ENCODE data around the gene URM1. TPM values are rescaled to one million over a fixed set of nuclear protein-coding genes. Genes with fewer than 3 reads are reported as not detected.

Gene URM1
- total RNA-seq, 1 experiment from 2014 or later: 77.5 TPM

DNA sequence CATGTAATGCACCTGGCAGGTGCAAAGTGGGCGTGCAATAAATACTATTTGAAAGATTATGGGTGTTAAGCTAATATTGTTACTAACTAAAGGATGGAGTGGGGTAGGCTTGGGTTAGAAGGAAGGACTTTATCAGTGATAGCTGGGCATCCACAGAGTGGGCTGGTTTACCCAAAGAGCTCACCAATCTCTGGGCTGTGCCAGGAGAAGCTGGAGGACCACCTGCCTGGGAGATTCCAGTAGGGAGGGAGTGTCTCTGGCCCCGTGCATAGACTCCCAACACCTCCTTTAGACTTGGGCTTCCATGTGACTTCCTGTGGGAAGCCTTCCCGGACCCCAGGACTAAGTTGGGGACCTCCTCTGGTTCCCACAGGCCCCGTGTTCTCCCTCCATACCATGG lies 5.6 kb upstream of the URM1 start:
- peak overlapping the region; percentile 51 for H3K4me3 ChIP-seq
- no peak for DNase-seq
- H3K27me3 ChIP-seq: no peaks in the 10 kb centered on the region
- H3K9me3 ChIP-seq (replicated peaks): no peaks in the 10 kb centered on the region
- H3K4me1 ChIP-seq: peaks cover 25% of the 10 kb centered on the region; the same call in 1 of the 2 replicates
- peak overlapping the region; percentile 70 for H3K27ac ChIP-seq
- no peaks in the 10 kb centered on the region for H3K36me3 ChIP-seq

DNA sequence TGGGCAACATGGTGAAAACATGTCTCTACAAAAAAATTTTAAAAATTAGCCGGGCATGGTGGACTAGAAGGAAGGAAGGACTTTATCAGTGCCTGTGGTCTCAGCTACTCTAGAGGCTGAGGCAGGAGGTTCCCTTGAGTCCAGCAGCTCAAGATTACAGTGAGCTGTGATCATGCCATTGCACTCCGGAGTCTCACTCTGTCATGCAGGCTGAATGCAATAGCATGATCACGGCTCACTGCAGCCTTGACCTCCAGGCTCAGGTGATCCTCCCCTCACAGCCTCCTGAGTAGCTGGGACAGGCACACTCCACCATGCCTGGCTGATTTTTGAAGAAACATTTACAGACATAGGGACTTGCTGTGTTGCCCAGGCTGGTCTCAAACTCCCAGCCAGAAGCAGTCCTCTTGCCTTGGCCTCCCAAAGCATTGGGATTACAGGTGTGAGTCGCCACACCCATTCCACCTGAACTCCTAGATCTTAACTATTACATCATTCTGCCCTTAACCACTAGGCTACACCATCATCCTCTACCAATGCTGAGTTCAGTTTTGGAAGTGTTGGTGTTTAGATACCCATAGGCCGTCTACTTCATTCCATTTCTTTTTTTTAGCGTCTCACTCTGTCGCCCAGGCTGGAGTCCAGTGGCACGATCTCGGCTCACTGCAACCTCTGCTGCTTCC lies 2.0 kb upstream of the URM1 start:
- Histone ChIP-seq H3K4me3 (no peak overlapping the region), H3K9me3 (replicated peaks) (no peaks in the 10 kb centered on the region), H3K27me3 (no peaks in the 10 kb centered on the region), H3K36me3 (0 out of 2 replicates have a peak, but pooled peaks cover 3% of the 10 kb centered on the region), H3K27ac (no peak overlapping the region), H3K4me1 (peaks cover 4% of the 10 kb centered on the region; the same call in 1 of the 2 replicates)
- no peak for DNase-seq

DNA sequence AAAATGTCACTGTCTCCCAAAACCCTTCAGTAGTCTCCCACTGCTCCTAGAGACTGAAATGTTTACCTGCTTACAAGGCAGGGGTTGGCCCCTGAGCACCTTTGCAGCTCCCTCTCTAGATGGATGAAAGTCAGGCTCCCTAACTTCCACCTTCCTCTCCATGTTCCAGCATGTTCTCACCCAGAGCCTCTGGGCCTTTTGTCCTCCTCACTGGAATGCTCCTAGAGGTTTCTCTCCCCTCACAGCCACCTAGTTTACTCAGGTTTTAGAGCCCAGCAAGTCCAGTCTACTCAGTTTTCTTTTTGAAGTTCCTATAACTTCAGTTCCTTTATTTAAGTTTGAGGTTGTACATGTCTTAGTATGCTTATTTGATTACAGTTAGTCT lies 815 bp upstream of the URM1 start:
- 0 out of 2 replicates have a peak, but pooled peaks cover 3% of the 10 kb centered on the region for H3K36me3 ChIP-seq
- H3K27me3 ChIP-seq: no peaks in the 10 kb centered on the region
- peak overlapping the region; percentile 87 for H3K4me3 ChIP-seq
- no peaks in the 10 kb centered on the region for H3K9me3 ChIP-seq (replicated peaks)
- DNase-seq: no peak
- peaks cover 2% of the 10 kb centered on the region; the same call in 1 of the 2 replicates for H3K4me1 ChIP-seq
- peak overlapping the region; percentile 88 for H3K27ac ChIP-seq

DNA sequence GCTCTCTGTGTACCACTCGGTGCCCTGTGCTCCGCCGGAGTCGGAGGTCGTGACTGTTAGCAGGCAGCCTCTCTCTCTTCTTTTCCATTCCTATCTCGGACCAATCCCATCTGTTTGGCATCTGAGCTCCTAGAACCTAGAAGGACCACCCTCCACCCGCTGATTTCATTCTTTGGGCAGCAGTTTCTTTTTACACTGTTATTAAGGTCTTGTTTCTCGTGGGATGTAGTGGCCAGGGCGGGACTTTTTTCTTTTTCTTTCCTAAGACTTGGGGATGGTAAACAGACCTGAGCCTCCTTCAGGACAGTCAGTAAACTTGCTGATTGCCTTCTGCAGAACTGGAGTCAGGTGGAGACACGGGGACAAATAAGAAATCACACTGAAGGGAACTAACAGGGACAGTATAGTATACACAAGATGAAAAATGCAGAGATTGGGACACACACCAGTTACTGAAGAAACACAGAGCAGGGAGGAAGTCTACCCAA lies 500 bp downstream of the URM1 start:
- H3K9me3 ChIP-seq (replicated peaks): no peaks in the 10 kb centered on the region
- H3K36me3 ChIP-seq: peaks cover 3% of the 10 kb centered on the region; the same call in 1 of the 2 replicates
- no peaks in the 10 kb centered on the region for H3K27me3 ChIP-seq
- H3K4me3 ChIP-seq: peak overlapping the region; percentile 87
- peak overlapping the region; percentile 88 for H3K27ac ChIP-seq
- H3K4me1 ChIP-seq: no peaks in the 10 kb centered on the region
- no peak for DNase-seq

DNA sequence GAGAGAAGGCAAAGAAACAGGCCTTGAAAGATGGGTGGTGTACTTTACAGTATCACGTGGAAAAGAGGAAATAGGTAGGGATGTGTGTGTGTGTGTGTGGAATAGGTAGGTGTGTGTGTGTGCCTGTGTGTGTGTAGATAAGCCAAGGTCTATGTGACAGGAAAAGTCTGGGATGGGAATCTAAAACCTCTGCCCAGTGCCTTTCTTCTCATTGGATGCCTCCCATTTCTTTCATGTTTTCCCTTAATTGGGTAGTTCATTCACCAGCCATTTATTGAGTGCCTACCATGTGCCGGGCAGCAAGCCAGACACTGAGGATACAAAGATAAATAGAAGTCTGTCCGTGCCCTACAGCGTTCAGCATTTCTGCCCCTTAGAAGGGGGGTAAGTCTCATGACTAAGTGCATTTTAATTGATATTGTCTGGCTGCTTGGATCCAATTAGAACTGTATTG lies 1.0 kb downstream of the URM1 start:
- no peaks in the 10 kb centered on the region for H3K4me1 ChIP-seq
- H3K9me3 ChIP-seq (replicated peaks): no peaks in the 10 kb centered on the region
- peak overlapping the region; percentile 87 for H3K4me3 ChIP-seq
- no peak for DNase-seq
- H3K27me3 ChIP-seq: no peaks in the 10 kb centered on the region
- no peak overlapping the region for H3K27ac ChIP-seq
- H3K36me3 ChIP-seq: peaks cover 3% of the 10 kb centered on the region; the same call in 1 of the 2 replicates

DNA sequence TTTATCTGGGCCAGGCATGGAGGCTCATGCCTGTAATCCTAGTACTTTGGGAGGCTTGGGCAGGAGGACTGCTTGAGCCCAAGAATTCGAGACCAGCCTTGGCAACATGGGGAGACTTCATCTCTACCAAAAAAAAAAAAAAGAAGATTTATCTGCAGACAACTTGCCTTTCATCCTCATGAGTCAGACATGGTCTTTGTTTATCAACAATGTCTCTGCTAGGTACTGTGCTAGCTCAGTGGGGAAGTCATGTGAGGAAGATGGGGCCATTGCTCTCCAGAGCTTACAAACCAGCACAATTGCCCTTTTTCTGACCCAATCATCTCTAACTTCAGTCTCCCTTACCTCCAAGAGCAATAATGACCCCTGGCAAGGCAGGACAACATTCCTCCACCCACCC lies 1.6 kb downstream of the URM1 start:
- no peak overlapping the region for H3K4me3 ChIP-seq
- H3K27ac ChIP-seq: no peak overlapping the region
- DNase-seq: no peak
- no peaks in the 10 kb centered on the region for H3K9me3 ChIP-seq (replicated peaks)
- H3K36me3 ChIP-seq: peaks cover 6% of the 10 kb centered on the region
- H3K4me1 ChIP-seq: no peaks in the 10 kb centered on the region
- no peaks in the 10 kb centered on the region for H3K27me3 ChIP-seq

DNA sequence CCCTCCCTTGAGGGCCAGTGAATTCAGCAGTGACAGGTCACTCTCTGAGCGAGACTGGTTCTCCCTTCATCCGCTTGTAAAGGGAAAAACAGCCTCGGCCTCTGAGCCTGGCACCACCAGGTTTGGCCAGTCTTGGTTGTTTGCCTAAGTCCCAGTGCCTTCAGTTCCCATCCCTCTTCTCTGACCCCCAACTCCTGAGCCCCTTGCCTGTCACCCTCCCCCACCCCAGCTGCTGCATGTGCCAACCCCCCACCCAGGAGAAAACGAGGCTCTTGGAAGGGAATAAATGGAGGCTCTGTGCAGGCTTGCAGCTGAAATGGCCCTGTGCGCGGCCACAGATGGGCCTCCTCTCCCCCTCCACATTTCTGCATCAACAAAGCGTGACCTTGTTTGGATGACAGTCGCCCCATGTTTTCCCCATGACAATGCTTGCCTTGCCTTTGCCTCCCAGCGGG lies 3.1 kb downstream of the URM1 start:
- H3K27ac ChIP-seq: no peak overlapping the region
- H3K4me1 ChIP-seq: no peaks in the 10 kb centered on the region; the same call in 1 of the 2 replicates
- no peak overlapping the region for H3K4me3 ChIP-seq
- peaks cover 19% of the 10 kb centered on the region for H3K36me3 ChIP-seq
- DNase-seq: no peak
- H3K27me3 ChIP-seq: no peaks in the 10 kb centered on the region
- H3K9me3 ChIP-seq (replicated peaks): no peaks in the 10 kb centered on the region

DNA sequence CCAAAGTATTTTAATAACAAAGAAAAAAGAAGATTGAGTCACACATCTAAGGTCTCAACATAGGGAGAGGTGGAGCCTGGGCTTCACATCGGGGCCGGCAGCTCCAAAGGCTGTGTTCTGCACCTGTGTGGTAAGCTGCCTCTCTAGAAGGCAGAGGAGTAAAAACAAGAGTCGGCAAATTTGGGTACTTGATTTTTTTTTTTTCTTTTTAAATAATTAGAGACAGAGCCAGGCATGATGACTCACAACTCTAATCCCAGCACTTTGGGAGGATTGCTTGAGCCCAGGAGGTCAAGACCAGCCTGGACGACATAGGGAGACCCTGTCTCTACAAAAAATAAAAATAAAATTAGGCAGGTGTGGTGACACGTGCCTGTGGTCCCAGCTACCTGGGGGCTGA lies 4.7 kb downstream of the URM1 start:
- H3K4me1 ChIP-seq: no peaks in the 10 kb centered on the region; the same call in 1 of the 2 replicates

DNA sequence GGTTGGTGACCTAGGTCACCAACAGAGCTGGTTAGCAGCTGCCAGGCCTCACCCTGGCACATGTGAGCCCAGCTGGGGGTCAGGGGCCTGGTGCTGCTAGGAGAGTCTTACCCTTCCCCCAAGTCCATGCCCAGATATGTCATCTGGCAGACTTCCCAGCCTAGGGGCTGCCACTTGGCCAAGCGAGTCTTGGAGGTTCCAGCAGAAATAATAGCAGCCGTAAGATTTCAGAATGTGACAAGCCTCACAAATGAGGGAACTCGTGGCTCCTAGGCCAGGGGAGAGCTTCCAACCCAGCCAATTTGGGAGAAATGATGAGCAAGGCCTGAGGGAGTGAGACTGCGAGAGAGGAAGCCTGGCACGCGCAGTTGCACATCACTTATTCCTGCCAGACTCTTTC lies 11.1 kb downstream of the URM1 start:
- no peak overlapping the region for H3K4me3 ChIP-seq
- H3K4me1 ChIP-seq: no peaks in the 10 kb centered on the region; the same call in 1 of the 2 replicates
- H3K36me3 ChIP-seq: peaks cover 29% of the 10 kb centered on the region
- no peaks in the 10 kb centered on the region for H3K9me3 ChIP-seq (replicated peaks)
- no peaks in the 10 kb centered on the region for H3K27me3 ChIP-seq
- H3K27ac ChIP-seq: no peak overlapping the region
- no peak for DNase-seq

More for the DNA sequence above, 4.7 kb downstream of the URM1 start:
- Histone ChIP-seq H3K27ac (no peak overlapping the region), H3K36me3 (peaks cover 22% of the 10 kb centered on the region), H3K9me3 (replicated peaks) (no peaks in the 10 kb centered on the region), H3K27me3 (no peaks in the 10 kb centered on the region), H3K4me3 (no peak overlapping the region)
- DNase-seq: no peak

DNA sequence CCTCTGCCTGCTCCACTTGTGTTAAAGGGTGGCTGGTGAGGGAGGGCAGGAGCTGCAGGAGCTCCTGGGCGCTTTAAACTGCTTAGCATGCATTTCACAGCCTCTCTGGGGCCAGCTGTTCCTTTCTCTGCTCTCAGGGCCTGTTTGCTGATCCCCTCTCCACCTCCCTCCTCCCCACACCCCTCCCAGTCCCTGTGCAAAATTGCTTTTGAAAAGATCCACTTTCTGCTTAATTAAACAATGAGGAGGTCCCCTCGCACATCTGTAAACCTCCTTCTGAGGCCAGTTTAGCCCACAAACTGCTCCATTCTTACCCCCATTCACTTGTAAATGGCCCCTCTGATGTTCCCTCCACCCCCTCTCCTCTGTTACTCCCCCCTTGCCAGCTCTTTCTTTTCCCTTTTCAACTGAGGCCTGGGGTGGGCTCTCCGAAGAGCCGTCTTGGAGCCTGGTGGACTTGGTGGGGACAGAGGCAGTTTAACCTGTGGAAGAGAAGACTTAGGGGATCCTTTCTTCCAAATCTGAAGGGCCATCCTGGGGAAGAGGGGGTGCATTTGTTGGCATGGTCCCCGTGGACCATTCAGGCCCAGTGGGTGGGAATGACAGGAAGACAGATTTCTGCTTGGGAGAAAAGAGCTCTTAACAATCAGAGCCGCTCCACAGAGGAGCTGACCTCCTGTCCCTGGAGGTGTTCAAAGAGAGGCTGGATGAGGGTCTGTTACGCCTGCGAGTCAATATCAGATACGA lies 12.0 kb downstream of the URM1 start:
- H3K9me3 ChIP-seq (replicated peaks): no peaks in the 10 kb centered on the region
- peaks cover 29% of the 10 kb centered on the region for H3K36me3 ChIP-seq
- H3K27me3 ChIP-seq: no peaks in the 10 kb centered on the region
- H3K27ac ChIP-seq: no peak overlapping the region
- H3K4me3 ChIP-seq: no peak overlapping the region
- no peaks in the 10 kb centered on the region; the same call in 1 of the 2 replicates for H3K4me1 ChIP-seq
- DNase-seq: peak; percentile 50 to 52

DNA sequence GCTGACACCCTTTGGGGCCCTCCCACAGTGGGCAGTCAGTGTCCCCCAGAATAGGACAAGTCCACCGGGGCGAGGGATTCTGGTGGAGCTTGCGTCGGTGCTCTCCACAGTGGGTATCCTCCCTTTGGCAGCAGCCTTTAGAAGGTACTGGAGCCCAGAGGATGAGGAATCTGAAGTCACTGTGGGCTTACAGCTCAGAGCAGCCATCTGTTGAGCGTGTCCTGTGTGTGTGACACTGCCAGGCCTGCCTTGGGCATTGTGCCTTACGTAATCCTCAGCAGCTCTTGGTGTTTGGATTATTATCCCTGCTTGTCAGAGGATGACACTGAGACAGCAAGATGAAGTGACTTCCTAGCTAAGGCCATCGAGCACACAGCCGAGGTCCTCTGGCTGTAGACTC lies 12.6 kb downstream of the URM1 start:
- no peaks in the 10 kb centered on the region for H3K4me1 ChIP-seq
- H3K36me3 ChIP-seq: peaks cover 28% of the 10 kb centered on the region
- H3K9me3 ChIP-seq (replicated peaks): no peaks in the 10 kb centered on the region
- H3K4me3 ChIP-seq: no peak overlapping the region
- H3K27ac ChIP-seq: no peak overlapping the region
- no peaks in the 10 kb centered on the region for H3K27me3 ChIP-seq
- DNase-seq: no peak

DNA sequence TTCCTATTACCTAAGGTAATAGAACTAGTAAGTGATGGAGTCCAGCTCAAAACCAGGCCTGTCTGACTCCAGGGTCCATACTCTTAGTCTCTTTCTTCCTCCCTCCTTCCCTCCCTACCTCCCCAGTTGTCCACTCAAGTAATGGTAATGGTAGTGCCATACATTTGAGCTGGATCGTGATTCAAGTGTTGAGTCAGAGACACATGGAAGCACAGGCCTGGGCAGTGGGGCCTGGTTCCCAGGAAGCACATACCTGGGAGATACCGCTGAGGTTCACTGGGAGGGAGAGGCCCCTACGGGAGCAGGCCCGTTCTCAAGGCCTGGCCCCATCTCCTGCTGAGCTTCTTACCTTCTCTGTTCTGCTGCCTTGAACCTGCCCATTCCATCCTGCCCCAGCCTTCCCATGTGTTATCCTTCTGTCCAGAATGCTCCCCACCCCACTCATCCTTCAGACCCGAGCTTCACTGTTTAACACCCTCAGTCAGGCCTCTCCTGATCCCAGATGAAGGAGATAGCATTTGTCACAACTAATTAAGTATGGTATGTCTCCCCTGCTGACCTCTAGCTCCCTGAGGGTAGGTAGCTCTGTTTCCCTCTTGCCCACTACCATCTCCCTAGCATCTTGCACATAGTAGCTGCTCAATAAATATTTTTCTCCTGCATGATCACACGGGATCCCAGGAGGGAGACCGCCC lies 13.8 kb downstream of the URM1 start:
- no peak for DNase-seq
- H3K27me3 ChIP-seq: no peaks in the 10 kb centered on the region
- H3K9me3 ChIP-seq (replicated peaks): no peaks in the 10 kb centered on the region
- H3K36me3 ChIP-seq: peaks cover 31% of the 10 kb centered on the region
- H3K27ac ChIP-seq: no peak overlapping the region
- no peaks in the 10 kb centered on the region for H3K4me1 ChIP-seq
- H3K4me3 ChIP-seq: no peak overlapping the region

DNA sequence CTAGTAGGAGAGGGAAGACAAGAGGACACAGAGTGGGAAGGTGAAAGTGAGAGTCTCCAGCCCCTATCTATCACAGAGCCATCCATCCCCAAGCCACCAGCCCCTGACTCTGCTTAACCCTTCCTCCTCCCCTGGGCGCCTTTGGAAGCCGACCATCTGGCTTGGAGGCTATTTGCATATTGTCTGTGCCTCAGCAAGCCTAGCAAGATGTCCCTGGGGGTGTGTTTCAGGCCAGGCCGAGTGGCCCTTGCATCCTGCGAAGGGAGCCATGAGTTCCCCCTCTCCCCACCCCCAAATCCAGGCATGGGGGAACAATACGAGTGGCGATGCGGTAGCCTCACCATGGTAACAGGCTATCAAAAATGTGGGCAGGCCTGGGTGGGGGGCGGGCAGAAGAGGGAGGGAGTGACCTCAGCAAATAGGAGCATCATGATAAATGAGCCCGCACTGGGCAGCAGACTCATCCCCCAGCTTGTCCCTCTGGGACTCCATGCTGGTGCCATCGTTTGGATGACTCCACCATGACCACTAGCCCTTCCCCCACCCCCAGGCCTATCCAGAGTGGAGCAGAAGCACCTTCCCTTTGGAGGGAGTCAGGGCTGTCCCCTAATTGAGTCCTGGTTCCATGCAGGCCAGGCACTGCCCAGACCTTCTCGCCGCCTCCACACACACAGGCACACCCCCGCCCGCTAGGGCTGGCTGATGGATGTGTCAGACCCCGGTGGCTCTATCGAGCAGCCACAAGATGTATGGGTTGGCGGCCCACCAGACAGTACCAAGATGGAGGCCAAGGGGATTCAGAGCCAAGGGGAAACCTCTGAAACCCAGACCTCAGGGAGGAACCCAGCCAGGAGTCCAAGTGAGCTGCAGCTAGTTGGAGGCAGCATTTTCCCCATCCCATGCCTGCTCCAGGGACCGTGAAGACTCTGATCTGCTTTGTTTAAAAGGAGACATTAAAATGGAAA lies 14.6 kb downstream of the URM1 start:
- H3K36me3 ChIP-seq: peaks cover 31% of the 10 kb centered on the region
- H3K27ac ChIP-seq: no peak overlapping the region
- no peak overlapping the region for H3K4me3 ChIP-seq
- DNase-seq: no peak
- no peaks in the 10 kb centered on the region for H3K4me1 ChIP-seq
- no peaks in the 10 kb centered on the region for H3K9me3 ChIP-seq (replicated peaks)
- H3K27me3 ChIP-seq: no peaks in the 10 kb centered on the region

DNA sequence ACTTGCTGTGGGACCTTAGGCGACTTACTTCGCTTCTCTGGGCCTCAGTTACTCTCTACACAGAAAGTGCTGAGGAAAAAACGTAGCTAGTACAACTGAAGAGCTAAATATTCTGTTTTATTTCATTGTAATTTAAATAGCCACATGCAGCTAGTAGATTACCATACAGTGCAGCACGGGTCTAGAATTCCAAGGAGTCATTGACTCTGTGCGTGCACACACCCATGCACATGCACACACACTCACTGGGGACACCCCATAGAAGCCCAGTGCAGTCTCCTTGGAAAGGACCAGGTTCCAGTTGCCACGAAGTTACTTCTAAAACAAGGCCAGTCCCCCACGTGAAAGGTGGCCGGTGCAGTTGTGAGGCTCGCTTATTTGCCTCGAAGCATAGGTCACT lies 17.0 kb downstream of the URM1 start:
- no peak overlapping the region for H3K27ac ChIP-seq
- DNase-seq: no peak
- H3K27me3 ChIP-seq: no peaks in the 10 kb centered on the region
- no peak overlapping the region for H3K4me3 ChIP-seq
- no peaks in the 10 kb centered on the region for H3K4me1 ChIP-seq
- H3K9me3 ChIP-seq (replicated peaks): no peaks in the 10 kb centered on the region
- H3K36me3 ChIP-seq: peaks cover 42% of the 10 kb centered on the region

Measured in SJCRH30 (cell line).